Cardiac muscle cell (in vitro differentiated cells and primary cell): ENCODE results near the gene PPOX. TPM values are rescaled to one million over a fixed set of nuclear protein-coding genes. Genes with fewer than 3 reads are reported as not detected.
A peak's percentile ranks its signal among the peaks of the same experiment; 100 is the strongest.

Experiments used
- DNase-seq, 2 donors: peaks; one replicate each; pipeline versions ENCODE4 v3.0.0 to v3.0.0-alpha.2; 2010 to 2017; ENCODE audit warnings: low read depth in 1 of 2, low spot score in 1 of 2
- H3K27ac ChIP-seq: fragments of 200-600 bp; sonication (generic); 2 replicates; pipeline ENCODE4 v1.5.1; 2016
- H3K27me3 ChIP-seq: fragments of 200-600 bp; sonication (generic); 2 replicates; pipeline ENCODE4 v1.6.0; 2016; ENCODE audit warnings: control low read depth
- H3K36me3 ChIP-seq: fragments of 200-600 bp; sonication (generic); 2 replicates; pipeline ENCODE4 v1.5.1; 2016; ENCODE audit warnings: control low read depth
- H3K4me1 ChIP-seq: fragments of 200-600 bp; sonication (generic); 2 replicates; pipeline ENCODE4 v1.8.1; 2017; ENCODE audit warnings: low read depth, mild to moderate bottlenecking, mixed run types
- H3K4me3 ChIP-seq: fragments of 200-600 bp; sonication (generic); 2 replicates; pipeline ENCODE4 v1.5.1; 2016; ENCODE audit warnings: mild to moderate bottlenecking
- H3K9me3 ChIP-seq: fragments of 200-600 bp; sonication (generic); 2 replicates; pipeline ENCODE4 v1.5.1; 2017; ENCODE audit warnings: low read depth, mild to moderate bottlenecking, control low read depth
- CTCF ChIP-seq: IDR thresholded peaks from 2 replicates; pipeline ENCODE4 v1.5.1; 2012; ENCODE audit warnings: low read depth, mild to moderate bottlenecking, low read length
- polyA plus RNA-seq: library from polyadenylated mRNA; unstranded; fragments of >200 nt; fragmentation: Nextera tagmentation; extraction: Ambion mirVana; gene quantifications from 2 replicates; pipeline ENCODE4 v1.2.1, GENCODE V29; 2016
- total RNA-seq: library from RNA; depleted of rRNA; stranded (reverse); fragments of >200 nt; gene quantifications from 2 replicates; pipeline ENCODE4 v1.2.3, GENCODE V29; 2016

The PPOX gene
- total and polyA plus RNA-seq, 2 experiments from 2014 or later: 53.8 to 67.1 TPM

GRCh38 chr1:161216945-161217712, 50.9 kb downstream of the PPOX start:
- TF ChIP-seq CTCF: no peak
- Histone ChIP-seq H3K27ac (peak overlapping the region; percentile 24), H3K4me3 (no peak overlapping the region), H3K27me3 (no peaks in the 10 kb centered on the region), H3K9me3 (no peaks in the 10 kb centered on the region), H3K4me1 (peaks cover 6% of the 10 kb centered on the region), H3K36me3 (peaks cover 14% of the 10 kb centered on the region)
- peak in 1 of 2 donors; percentile 79 for DNase-seq

- Histone ChIP-seq H3K36me3 (peaks cover 11% of the 10 kb centered on the region), H3K27ac (no peak overlapping the region), H3K4me1 (peaks cover 6% of the 10 kb centered on the region), H3K9me3 (no peaks in the 10 kb centered on the region), H3K27me3 (no peaks in the 10 kb centered on the region), H3K4me3 (no peak overlapping the region)
- no peak for DNase-seq
- no peak for TF ChIP-seq CTCF
Observed at GRCh38 chr1:161217831-161218230, 51.6 kb downstream of the PPOX start.

GRCh38 chr1:161218301-161219077, 52.3 kb downstream of the PPOX start:
- peaks cover 5% of the 10 kb centered on the region for H3K36me3 ChIP-seq
- H3K27me3 ChIP-seq: no peaks in the 10 kb centered on the region
- H3K4me3 ChIP-seq: no peak overlapping the region
- TF ChIP-seq CTCF: no peak
- no peak for DNase-seq
- H3K4me1 ChIP-seq: peaks cover 6% of the 10 kb centered on the region
- no peak overlapping the region for H3K27ac ChIP-seq
- no peaks in the 10 kb centered on the region for H3K9me3 ChIP-seq

GRCh38 chr1:161219078-161219892, 53.1 kb downstream of the PPOX start:
- Histone ChIP-seq H3K4me1 (peaks cover 6% of the 10 kb centered on the region), H3K9me3 (no peaks in the 10 kb centered on the region), H3K36me3 (no peaks in the 10 kb centered on the region), H3K4me3 (no peak overlapping the region), H3K27ac (no peak overlapping the region), H3K27me3 (no peaks in the 10 kb centered on the region)
- no peak for DNase-seq
- no peak for TF ChIP-seq CTCF

- Histone ChIP-seq H3K4me3 (no peak overlapping the region), H3K9me3 (no peaks in the 10 kb centered on the region), H3K27me3 (no peaks in the 10 kb centered on the region), H3K4me1 (peaks cover 6% of the 10 kb centered on the region), H3K27ac (no peak overlapping the region), H3K36me3 (no peaks in the 10 kb centered on the region)
- no peak for TF ChIP-seq CTCF
- DNase-seq: no peak
Observed at GRCh38 chr1:161220002-161220401, 53.8 kb downstream of the PPOX start.

Other genes starting within 250 kb of the PPOX start
- gene ITLN2, start 211.6 kb upstream of the PPOX start, total RNA-seq: not detected in 2 replicates
- gene ITLN2, start 211.6 kb upstream of the PPOX start, polyA plus RNA-seq: not detected in 2 replicates
- gene F11R, start 145.3 kb upstream of the PPOX start, total RNA-seq: 68.1 and 93.7 TPM in 2 replicates
- gene F11R, start 145.3 kb upstream of the PPOX start, polyA plus RNA-seq: 90.1 and 139 TPM in 2 replicates
- gene TSTD1, start 127.5 kb upstream of the PPOX start, total RNA-seq: 262 and 347 TPM in 2 replicates
- 393 and 448 TPM in 2 replicates for gene TSTD1, start 127.5 kb upstream of the PPOX start, polyA plus RNA-seq
- gene USF1, start 120.4 kb upstream of the PPOX start, total RNA-seq: 110 and 127 TPM in 2 replicates
- gene USF1, start 120.4 kb upstream of the PPOX start, polyA plus RNA-seq: 33.7 and 45.5 TPM in 2 replicates
- not detected in 2 replicates for gene ARHGAP30, start 96.5 kb upstream of the PPOX start, total RNA-seq
- 1.8 and 1.9 TPM in 2 replicates for gene ARHGAP30, start 96.5 kb upstream of the PPOX start, polyA plus RNA-seq
- gene NECTIN4, start 76.9 kb upstream of the PPOX start, total RNA-seq: not detected in 2 replicates
- not detected in 2 replicates for gene NECTIN4, start 76.9 kb upstream of the PPOX start, polyA plus RNA-seq
- gene KLHDC9, start 68.1 kb upstream of the PPOX start, total RNA-seq: 36.5 and 42.4 TPM in 2 replicates
- 41.2 and 48.7 TPM in 2 replicates for gene KLHDC9, start 68.1 kb upstream of the PPOX start, polyA plus RNA-seq
- gene PFDN2, start 48.4 kb upstream of the PPOX start, total RNA-seq: 85.4 and 137 TPM in 2 replicates
- 103 and 121 TPM in 2 replicates for gene PFDN2, start 48.4 kb upstream of the PPOX start, polyA plus RNA-seq
- gene NIT1, start 48.3 kb upstream of the PPOX start, total RNA-seq: 60.7 and 65.9 TPM in 2 replicates
- gene NIT1, start 48.3 kb upstream of the PPOX start, polyA plus RNA-seq: 64.6 and 92.6 TPM in 2 replicates
- gene DEDD, start 33.8 kb upstream of the PPOX start, total RNA-seq: 28.1 and 36.5 TPM in 2 replicates
- gene DEDD, start 33.8 kb upstream of the PPOX start, polyA plus RNA-seq: 30.8 and 35.5 TPM in 2 replicates
- 51.2 and 61.2 TPM in 2 replicates for gene UFC1, start 12.4 kb upstream of the PPOX start, total RNA-seq
- gene UFC1, start 12.4 kb upstream of the PPOX start, polyA plus RNA-seq: 122 and 124 TPM in 2 replicates
- 18.7 and 19.6 TPM in 2 replicates for gene USP21, start 6.9 kb upstream of the PPOX start, total RNA-seq
- 48.8 and 59.9 TPM in 2 replicates for gene USP21, start 6.9 kb upstream of the PPOX start, polyA plus RNA-seq
- gene B4GALT3, start 11.1 kb downstream of the PPOX start, total RNA-seq: 31.3 and 36.9 TPM in 2 replicates
- 44.7 and 54.7 TPM in 2 replicates for gene B4GALT3, start 11.1 kb downstream of the PPOX start, polyA plus RNA-seq
- 0.88 and 4.0 TPM in 2 replicates for gene ADAMTS4, start 32.6 kb downstream of the PPOX start, total RNA-seq
- gene ADAMTS4, start 32.6 kb downstream of the PPOX start, polyA plus RNA-seq: 1.9 and 3.5 TPM in 2 replicates
- 183 and 204 TPM in 2 replicates for gene NDUFS2, start 35.9 kb downstream of the PPOX start, total RNA-seq
- gene NDUFS2, start 35.9 kb downstream of the PPOX start, polyA plus RNA-seq: 346 and 367 TPM in 2 replicates
- not detected in 2 replicates for gene FCER1G, start 48.9 kb downstream of the PPOX start, total RNA-seq
- 0.50 TPM in 1 of 2 replicates, not detected in the other for gene FCER1G, start 48.9 kb downstream of the PPOX start, polyA plus RNA-seq
- 1.0 TPM in 1 of 2 replicates, not detected in the other for gene APOA2, start 57.2 kb downstream of the PPOX start, total RNA-seq
- gene APOA2, start 57.2 kb downstream of the PPOX start, polyA plus RNA-seq: 3.1 TPM in 1 of 2 replicates, not detected in the other
- 12.5 and 21.6 TPM in 2 replicates for gene TOMM40L, start 59.6 kb downstream of the PPOX start, total RNA-seq
- gene TOMM40L, start 59.6 kb downstream of the PPOX start, polyA plus RNA-seq: 12.6 and 13.6 TPM in 2 replicates
- 0.33 TPM in 1 of 2 replicates, not detected in the other for gene NR1I3, start 71.8 kb downstream of the PPOX start, total RNA-seq
- not detected in 2 replicates for gene NR1I3, start 71.8 kb downstream of the PPOX start, polyA plus RNA-seq
- gene PCP4L1, start 92.3 kb downstream of the PPOX start, total RNA-seq: 0.14 and 0.21 TPM in 2 replicates
- not detected in 2 replicates for gene PCP4L1, start 92.3 kb downstream of the PPOX start, polyA plus RNA-seq
- gene MPZ, start 143.5 kb downstream of the PPOX start, total RNA-seq: 0.35 and 0.77 TPM in 2 replicates
- 0.48 and 0.66 TPM in 2 replicates for gene MPZ, start 143.5 kb downstream of the PPOX start, polyA plus RNA-seq
- gene SDHC, start 148.0 kb downstream of the PPOX start, total RNA-seq: 19.5 and 22.5 TPM in 2 replicates
- 275 and 333 TPM in 2 replicates for gene SDHC, start 148.0 kb downstream of the PPOX start, polyA plus RNA-seq
- gene CFAP126, start 201.4 kb downstream of the PPOX start, total RNA-seq: not detected in 2 replicates
- gene CFAP126, start 201.4 kb downstream of the PPOX start, polyA plus RNA-seq: not detected in 2 replicates